Measurements from ENCODE around the gene HSPG2.

- TF ChIP-seq EZH2 (IDR thresholded peaks at IDR 0.05): no peak
- TF ChIP-seq POLR2AphosphoS5 (IDR thresholded peaks at IDR 0.05; ENCODE audit: borderline replicate concordance, low read depth, low read length): no peak
- no peak for TF ChIP-seq FOXP2 (optimal IDR thresholded peaks at IDR 0.05; ENCODE audit: control extremely low read depth, extremely low read length, insufficient read depth)
Measured at GRCh38 chr1:21939650-21940374, 2.7 kb upstream of the HSPG2 start.
